KMS-11 (cell line): ENCODE results near the gene HOMER3.

Experiments
- H2AFZ ChIP-seq: fragments of 200-600 bp; sonication (generic); 2 replicates; pipeline ENCODE4 v1.6.1; 2016; ENCODE audit warnings: antibody characterized with exemption, mixed run types, low read depth
- H3K27ac ChIP-seq: fragments of 200-600 bp; sonication (generic); 2 replicates; pipeline ENCODE4 v1.6.1; 2016; ENCODE audit warnings: mild to moderate bottlenecking, mixed run types
- H3K27me3 ChIP-seq: fragments of 200-600 bp; sonication (generic); 2 replicates; pipeline ENCODE4 v1.6.1; 2017; ENCODE audit warnings: mild to moderate bottlenecking, low read depth, mixed run types, moderate library complexity; ENCODE audit not compliant: insufficient read depth
- H3K36me3 ChIP-seq: fragments of 200-600 bp; sonication (generic); 2 replicates; pipeline ENCODE4 v1.6.1; 2017; ENCODE audit warnings: mild to moderate bottlenecking, mixed run types; ENCODE audit not compliant: insufficient read depth
- H3K4me1 ChIP-seq: fragments of 200-600 bp; sonication (generic); 2 replicates; pipeline ENCODE4 v1.6.1; 2016; ENCODE audit warnings: mild to moderate bottlenecking, low read depth, mixed run types; ENCODE audit not compliant: poor library complexity, severe bottlenecking
- H3K4me2 ChIP-seq: fragments of 200-600 bp; sonication (generic); 2 replicates; pipeline ENCODE4 v1.7.0; 2016; ENCODE audit warnings: mild to moderate bottlenecking, mixed run types
- H3K4me3 ChIP-seq: fragments of 200-600 bp; sonication (generic); IDR thresholded peaks from 2 replicates; pipeline ENCODE4 v1.6.1; 2017; ENCODE audit warnings: low read depth, low read length, mixed read lengths; ENCODE audit not compliant: insufficient read depth
- H3K79me2 ChIP-seq: fragments of 200-600 bp; sonication (generic); 2 replicates; pipeline ENCODE4 v1.6.1; 2016; ENCODE audit warnings: low read depth, mixed run types; ENCODE audit not compliant: insufficient read depth
- H3K9ac ChIP-seq: fragments of 200-600 bp; sonication (generic); 2 replicates; pipeline ENCODE4 v1.6.1; 2016; ENCODE audit warnings: mild to moderate bottlenecking, mixed run types
- H4K20me1 ChIP-seq: fragments of 200-600 bp; sonication (generic); 2 replicates; pipeline ENCODE4 v1.6.1; 2016; ENCODE audit warnings: mild to moderate bottlenecking, mixed run types; ENCODE audit not compliant: insufficient read depth
- CTCF ChIP-seq: fragments of 200-600 bp; sonication (generic); conservative IDR thresholded peaks from 2 replicates; pipeline ENCODE4 v1.6.1; 2017; ENCODE audit warnings: low read depth, mild to moderate bottlenecking, antibody characterized with exemption, low read length, moderate library complexity, mixed read lengths

Gene HOMER3

DNA sequence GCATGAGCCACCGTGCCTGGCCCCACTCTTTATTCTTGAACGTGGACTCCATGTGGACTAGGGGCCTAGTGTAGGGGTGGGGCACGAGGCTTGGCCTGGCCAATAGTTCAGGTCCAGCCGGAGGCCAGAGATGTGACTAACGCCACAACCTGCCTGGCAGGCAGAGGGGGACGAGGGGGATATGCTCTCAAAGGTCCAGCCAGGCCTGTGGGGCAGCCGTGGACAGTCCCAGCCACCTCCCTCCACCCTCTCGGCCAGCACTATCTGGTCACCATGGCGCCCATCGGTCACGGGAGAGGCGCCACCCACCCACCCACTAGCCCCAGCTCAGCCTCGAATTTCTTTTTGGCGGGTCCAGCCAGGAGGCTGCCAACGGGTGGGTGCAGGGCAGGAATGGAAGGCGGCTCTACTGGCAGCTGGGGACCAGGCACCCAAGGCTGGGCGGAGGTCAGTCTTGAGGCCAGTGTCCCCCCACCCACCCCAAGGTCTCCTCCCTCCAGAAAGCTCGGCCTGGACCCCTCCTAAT lies 42.9 kb downstream of the HOMER3 start:
- Histone ChIP-seq H4K20me1 (no peaks in the 10 kb centered on the region), H3K27me3 (peaks cover 31% of the 10 kb centered on the region; the same call in 1 of the 2 replicates)
- no peak for TF ChIP-seq CTCF

GRCh38 chr19:18897094-18898029 lies 43.7 kb downstream of the HOMER3 start:
- Histone ChIP-seq H3K9ac (no peak overlapping the region), H3K79me2 (no peaks in the 10 kb centered on the region), H3K27ac (no peak overlapping the region), H3K27me3 (peaks cover 37% of the 10 kb centered on the region; the same call in 1 of the 2 replicates), H3K4me1 (no peaks in the 10 kb centered on the region), H3K4me2 (no peak overlapping the region), H2AFZ (no peak overlapping the region), H3K4me3 (no peak overlapping the region), H4K20me1 (no peaks in the 10 kb centered on the region), H3K36me3 (no peaks in the 10 kb centered on the region)
- no peak for TF ChIP-seq CTCF

More for the DNA sequence above, 42.9 kb downstream of the HOMER3 start:
- Histone ChIP-seq H3K36me3 (no peaks in the 10 kb centered on the region), H3K27ac (no peak overlapping the region), H2AFZ (no peak overlapping the region), H3K4me1 (no peaks in the 10 kb centered on the region), H3K4me2 (no peak overlapping the region), H3K4me3 (no peak overlapping the region), H3K9ac (no peak overlapping the region), H3K79me2 (no peaks in the 10 kb centered on the region)

- Histone ChIP-seq H3K79me2 (no peaks in the 10 kb centered on the region), H3K27me3 (peaks cover 43% of the 10 kb centered on the region; the same call in 1 of the 2 replicates), H3K4me2 (no peak overlapping the region), H3K27ac (no peak overlapping the region), H3K4me3 (no peak overlapping the region), H3K4me1 (no peaks in the 10 kb centered on the region), H3K36me3 (no peaks in the 10 kb centered on the region), H2AFZ (no peak overlapping the region), H4K20me1 (no peaks in the 10 kb centered on the region), H3K9ac (no peak overlapping the region)
- TF ChIP-seq CTCF = no peak
Measured at GRCh38 chr19:18896421-18896841, 44.6 kb downstream of the HOMER3 start.

- no peak within 1 kb of the TSS for H3K27ac ChIP-seq
- no peak within 1 kb of the TSS; the same call in 1 of the 2 replicates for H3K4me2 ChIP-seq
Measured at GRCh38 chr19:18895824-18896341, 45.1 kb downstream of the HOMER3 start, which contains the start of gene CERS1. Gene CERS1 (minus strand): TSS chr19:18896158. CDS start chr19:18896072, 86 bp downstream.

More at GRCh38 chr19:18895824-18896341, 45.1 kb downstream of the HOMER3 start, which contains the start of gene CERS1:
- TF ChIP-seq CTCF = no peak
- Histone ChIP-seq H3K36me3 (no peaks in the 10 kb centered on the region), H3K4me3 (no peak within 1 kb of the TSS), H3K27me3 (peaks cover 46% of the 10 kb centered on the region; the same call in 1 of the 2 replicates), H2AFZ (no peak within 1 kb of the TSS), H3K9ac (no peak within 1 kb of the TSS), H3K79me2 (no peaks in the 10 kb centered on the region), H3K4me1 (no peaks in the 10 kb centered on the region), H4K20me1 (no peaks in the 10 kb centered on the region)
